Measurements from ENCODE around the gene PRSS21. TPM values are rescaled to one million over a fixed set of nuclear protein-coding genes. Genes with fewer than 3 reads are reported as not detected.

PRSS21 gene
- total RNA-seq, 4 donors from 2014 or later, result 1.5 TPM; not detected in 3

DNA sequence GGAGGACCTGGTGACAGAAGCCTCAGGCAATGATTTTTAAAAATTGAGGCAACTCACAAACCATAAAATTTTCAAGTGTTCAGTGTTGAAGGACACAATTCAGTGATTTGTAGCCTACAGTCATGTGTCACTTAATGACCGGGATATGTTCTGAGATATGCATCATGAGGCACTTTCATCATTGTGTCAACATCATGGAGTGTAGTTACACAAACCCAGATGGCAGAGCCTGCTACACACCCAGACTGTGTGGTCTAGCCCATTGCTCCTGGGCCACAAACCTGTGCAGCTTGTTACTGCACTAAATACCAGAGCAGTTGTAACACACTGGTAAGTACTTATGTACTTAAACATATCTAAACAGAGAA is 17.2 kb upstream of the PRSS21 start:
- peaks cover 0 to 1% (median 0%) of the 10 kb centered on the region in 3 donors for H3K4me1 ChIP-seq
- H3K4me3 ChIP-seq, result no peak overlapping the region
- no peak for DNase-seq
- TF ChIP-seq POLR2A (IDR thresholded peaks at IDR 0.05), result no peak
- TF ChIP-seq, protein P1, sequence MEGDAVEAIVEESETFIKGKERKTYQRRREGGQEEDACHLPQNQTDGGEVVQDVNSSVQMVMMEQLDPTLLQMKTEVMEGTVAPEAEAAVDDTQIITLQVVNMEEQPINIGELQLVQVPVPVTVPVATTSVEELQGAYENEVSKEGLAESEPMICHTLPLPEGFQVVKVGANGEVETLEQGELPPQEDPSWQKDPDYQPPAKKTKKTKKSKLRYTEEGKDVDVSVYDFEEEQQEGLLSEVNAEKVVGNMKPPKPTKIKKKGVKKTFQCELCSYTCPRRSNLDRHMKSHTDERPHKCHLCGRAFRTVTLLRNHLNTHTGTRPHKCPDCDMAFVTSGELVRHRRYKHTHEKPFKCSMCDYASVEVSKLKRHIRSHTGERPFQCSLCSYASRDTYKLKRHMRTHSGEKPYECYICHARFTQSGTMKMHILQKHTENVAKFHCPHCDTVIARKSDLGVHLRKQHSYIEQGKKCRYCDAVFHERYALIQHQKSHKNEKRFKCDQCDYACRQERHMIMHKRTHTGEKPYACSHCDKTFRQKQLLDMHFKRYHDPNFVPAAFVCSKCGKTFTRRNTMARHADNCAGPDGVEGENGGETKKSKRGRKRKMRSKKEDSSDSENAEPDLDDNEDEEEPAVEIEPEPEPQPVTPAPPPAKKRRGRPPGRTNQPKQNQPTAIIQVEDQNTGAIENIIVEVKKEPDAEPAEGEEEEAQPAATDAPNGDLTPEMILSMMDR (IDR thresholded peaks at IDR 0.05), result no peak
- H3K36me3 ChIP-seq, result no peaks in the 10 kb centered on the region
- WGBS, 2 donors, result 67% methylated on average over 1 of the region's 1 CpG; no CpG with 5 or more reads in 1 of the 2 donors
- intact Hi-C loops (cut with DNase I), result no loop called here
- peaks cover 0 to 37% (median 0%) of the 10 kb centered on the region in 4 donors for H3K27me3 ChIP-seq
- no peak overlapping the region for H3K27ac ChIP-seq
- peaks cover 0 to 14% (median 14%) of the 10 kb centered on the region in 3 donors for H3K9me3 ChIP-seq

DNA sequence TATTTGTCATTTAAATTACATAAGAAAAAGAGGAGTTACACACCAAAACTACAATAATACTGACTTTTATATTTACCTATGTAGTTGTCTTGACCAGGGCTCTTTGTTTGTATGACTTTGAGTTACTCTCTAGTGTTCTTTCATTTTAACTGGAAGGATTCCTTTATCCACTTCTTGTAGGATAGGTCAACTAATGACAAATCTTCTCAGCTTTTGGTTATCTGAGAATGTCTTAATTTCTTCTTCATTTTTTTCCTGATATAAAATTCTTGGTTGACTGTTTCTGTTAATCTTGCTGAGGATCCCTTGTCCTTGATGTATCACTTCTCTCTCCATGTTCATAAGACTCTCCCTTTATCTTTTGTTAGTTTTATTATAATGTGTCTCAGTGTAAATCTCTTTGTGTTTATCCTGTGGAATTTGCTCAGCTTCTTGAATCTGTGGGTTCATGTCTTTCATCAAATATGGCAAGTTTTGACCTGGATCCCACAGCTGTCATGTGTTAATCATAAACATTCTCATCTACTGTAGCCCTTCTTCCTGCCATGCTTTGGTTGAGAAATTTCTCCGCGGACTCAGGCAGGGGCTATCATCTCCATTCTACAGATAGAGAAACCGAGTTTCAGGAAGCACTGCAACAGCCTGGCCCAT is 13.4 kb upstream of the PRSS21 start:
- Histone ChIP-seq H3K27ac (no peak overlapping the region), H3K27me3 (peaks cover 0 to 48% (median 0%) of the 10 kb centered on the region in 4 donors), H3K4me3 (no peak overlapping the region), H3K9me3 (peaks cover 0 to 15% (median 14%) of the 10 kb centered on the region in 3 donors), H3K36me3 (no peaks in the 10 kb centered on the region), H3K4me1 (no peaks in the 10 kb centered on the region)
- no peak for TF ChIP-seq POLR2A (IDR thresholded peaks at IDR 0.05)
- intact Hi-C loops (cut with DNase I), result no loop called here
- WGBS, 2 donors, result 70 to 87% methylated on average over 3 of the region's 3 CpGs
- DNase-seq, result no peak

DNA sequence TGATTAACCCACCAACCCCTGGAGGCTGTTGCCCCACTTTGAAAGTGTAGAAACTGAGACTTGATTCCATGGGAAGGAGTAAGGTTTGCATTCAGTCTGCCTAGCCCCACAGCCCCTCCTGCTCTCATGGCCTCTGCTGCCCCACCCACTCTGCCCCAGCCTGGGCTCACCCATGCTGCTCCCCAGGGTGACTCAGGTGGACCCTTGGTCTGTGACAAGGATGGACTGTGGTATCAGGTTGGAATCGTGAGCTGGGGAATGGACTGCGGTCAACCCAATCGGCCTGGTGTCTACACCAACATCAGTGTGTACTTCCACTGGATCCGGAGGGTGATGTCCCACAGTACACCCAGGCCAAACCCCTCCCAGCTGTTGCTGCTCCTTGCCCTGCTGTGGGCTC is 12.3 kb upstream of the PRSS21 start:
- intact Hi-C loops (cut with DNase I), result no loop called here
- Histone ChIP-seq H3K4me1 (no peaks in the 10 kb centered on the region), H3K27ac (no peak overlapping the region), H3K4me3 (no peak overlapping the region), H3K27me3 (peaks cover 0 to 40% (median 0%) of the 10 kb centered on the region in 4 donors), H3K9me3 (peaks cover 0 to 15% (median 14%) of the 10 kb centered on the region in 3 donors), H3K36me3 (no peaks in the 10 kb centered on the region)
- 60 to 67% methylated on average over 1 of the region's 4 CpGs for WGBS, 2 donors
- no peak for DNase-seq
- no peak for TF ChIP-seq POLR2A (IDR thresholded peaks at IDR 0.05)
- TF ChIP-seq, protein P1 (IDR thresholded peaks at IDR 0.05), result no peak

DNA sequence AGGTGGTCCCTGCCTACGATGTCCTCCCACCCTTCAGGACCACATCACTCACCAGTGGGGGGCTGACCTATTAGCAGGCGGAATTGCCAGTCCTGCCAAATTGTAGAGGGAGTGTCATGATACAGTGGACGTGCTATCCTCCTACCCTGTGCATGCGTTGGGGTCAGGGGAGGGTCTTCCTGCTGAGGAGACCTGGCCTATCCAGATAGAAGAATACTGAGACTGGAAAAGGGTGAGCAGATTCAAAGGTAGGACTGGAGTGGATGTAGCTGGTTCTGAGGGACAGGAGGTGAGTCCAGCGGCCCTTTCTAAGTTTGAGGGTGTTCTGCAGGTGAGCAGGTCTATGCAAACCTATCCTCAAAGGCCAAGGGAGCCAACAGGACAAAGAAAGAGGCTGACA is 10.8 kb upstream of the PRSS21 start:
- no peak overlapping the region for H3K4me3 ChIP-seq
- no peaks in the 10 kb centered on the region for H3K4me1 ChIP-seq
- no peak for TF ChIP-seq POLR2A (IDR thresholded peaks at IDR 0.05)
- TF ChIP-seq, protein P1 (IDR thresholded peaks at IDR 0.05), result no peak
- DNase-seq, result no peak
- H3K9me3 ChIP-seq, result peaks cover 0 to 15% (median 14%) of the 10 kb centered on the region in 3 donors
- no peak overlapping the region for H3K27ac ChIP-seq
- H3K36me3 ChIP-seq, result no peaks in the 10 kb centered on the region
- H3K27me3 ChIP-seq, result peaks cover 0 to 53% (median 0%) of the 10 kb centered on the region in 4 donors
- intact Hi-C loops (cut with DNase I), result no loop called here
- WGBS, 2 donors, result 74% methylated on average over 5 of the region's 5 CpGs

DNA sequence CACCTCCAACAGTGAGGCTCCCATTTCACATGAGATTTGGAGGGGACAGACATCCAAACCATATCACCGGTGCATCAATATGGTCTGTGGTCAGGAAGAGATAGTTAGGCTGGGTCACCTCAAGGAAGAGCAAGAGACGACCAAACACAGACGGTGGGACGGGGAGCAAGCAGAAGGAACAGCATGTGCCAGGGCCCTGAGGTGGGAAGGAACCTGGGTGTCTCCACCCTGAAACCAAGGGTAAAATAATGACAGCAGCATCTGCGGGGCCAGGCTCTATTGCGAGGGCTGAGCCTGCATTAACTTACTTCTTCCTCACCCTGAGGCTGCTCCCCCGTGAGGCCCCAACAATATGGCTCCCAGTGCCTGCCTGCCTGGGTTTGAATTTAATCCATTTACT is 8.9 kb upstream of the PRSS21 start:
- intact Hi-C loops (cut with DNase I), result no loop called here
- TF ChIP-seq, protein P1 (IDR thresholded peaks at IDR 0.05), result no peak
- no peak for TF ChIP-seq POLR2A (IDR thresholded peaks at IDR 0.05)
- Histone ChIP-seq H3K27ac (no peak overlapping the region), H3K9me3 (peaks cover 0 to 15% (median 14%) of the 10 kb centered on the region in 3 donors), H3K36me3 (no peaks in the 10 kb centered on the region), H3K4me1 (peaks cover 0 to 9% (median 4%) of the 10 kb centered on the region in 3 donors), H3K27me3 (peaks cover 0 to 66% (median 0%) of the 10 kb centered on the region in 4 donors), H3K4me3 (no peak overlapping the region)
- WGBS, 2 donors, result 87 to 91% methylated on average over 7 of the region's 7 CpGs
- DNase-seq, result no peak
